Central memory CD4-positive, alpha-beta T cell (primary cell): Measurements from ENCODE around the gene CUL2.
"Not testable (repeated sequence)": the region's sequence is repeated elsewhere in the genome, so short reads cannot be mapped to it uniquely, and the experiment has no call there.

Experiments used
- DNase-seq: peaks from one replicate; pipeline ENCODE4 v3.0.0; 2022

CUL2 gene

GRCh38 chr10:34974364-34975065 is 115.6 kb downstream of the CUL2 start:
- not testable (repeated sequence) for DNase-seq

- not testable (repeated sequence) for DNase-seq
Observed at GRCh38 chr10:34973757-34974156, 116.4 kb downstream of the CUL2 start.

- not testable (repeated sequence) for DNase-seq
Observed at GRCh38 chr10:34973121-34973520, 117.0 kb downstream of the CUL2 start.

- DNase-seq: not testable (repeated sequence)
Observed at GRCh38 chr10:34972591-34972990, 117.5 kb downstream of the CUL2 start.

GRCh38 chr10:34971606-34972334 is 118.4 kb downstream of the CUL2 start:
- DNase-seq: not testable (repeated sequence)

- DNase-seq: no peak
Observed at GRCh38 chr10:34969171-34969570, 121.0 kb downstream of the CUL2 start.

GRCh38 chr10:34967335-34967880 is 122.7 kb downstream of the CUL2 start:
- DNase-seq: no peak

GRCh38 chr10:34966451-34966850 is 123.7 kb downstream of the CUL2 start:
- DNase-seq: no peak

- DNase-seq: no peak
Observed at GRCh38 chr10:34966040-34966439, 124.1 kb downstream of the CUL2 start.

GRCh38 chr10:34964166-34964800 is 125.9 kb downstream of the CUL2 start:
- no peak for DNase-seq

GRCh38 chr10:34962866-34963265 is 127.3 kb downstream of the CUL2 start:
- DNase-seq: no peak

GRCh38 chr10:34960983-34961382 is 129.2 kb downstream of the CUL2 start:
- no peak for DNase-seq

- DNase-seq: no peak
Observed at GRCh38 chr10:34959786-34960185, 130.4 kb downstream of the CUL2 start.

- no peak for DNase-seq
Observed at GRCh38 chr10:34959321-34959720, 130.8 kb downstream of the CUL2 start.
